ENCODE measurements around the gene CNTNAP2.
"Not testable (repeated sequence)": the region's sequence is repeated elsewhere in the genome, so short reads cannot be mapped to it uniquely, and the experiment has no call there.

Gene CNTNAP2

DNA sequence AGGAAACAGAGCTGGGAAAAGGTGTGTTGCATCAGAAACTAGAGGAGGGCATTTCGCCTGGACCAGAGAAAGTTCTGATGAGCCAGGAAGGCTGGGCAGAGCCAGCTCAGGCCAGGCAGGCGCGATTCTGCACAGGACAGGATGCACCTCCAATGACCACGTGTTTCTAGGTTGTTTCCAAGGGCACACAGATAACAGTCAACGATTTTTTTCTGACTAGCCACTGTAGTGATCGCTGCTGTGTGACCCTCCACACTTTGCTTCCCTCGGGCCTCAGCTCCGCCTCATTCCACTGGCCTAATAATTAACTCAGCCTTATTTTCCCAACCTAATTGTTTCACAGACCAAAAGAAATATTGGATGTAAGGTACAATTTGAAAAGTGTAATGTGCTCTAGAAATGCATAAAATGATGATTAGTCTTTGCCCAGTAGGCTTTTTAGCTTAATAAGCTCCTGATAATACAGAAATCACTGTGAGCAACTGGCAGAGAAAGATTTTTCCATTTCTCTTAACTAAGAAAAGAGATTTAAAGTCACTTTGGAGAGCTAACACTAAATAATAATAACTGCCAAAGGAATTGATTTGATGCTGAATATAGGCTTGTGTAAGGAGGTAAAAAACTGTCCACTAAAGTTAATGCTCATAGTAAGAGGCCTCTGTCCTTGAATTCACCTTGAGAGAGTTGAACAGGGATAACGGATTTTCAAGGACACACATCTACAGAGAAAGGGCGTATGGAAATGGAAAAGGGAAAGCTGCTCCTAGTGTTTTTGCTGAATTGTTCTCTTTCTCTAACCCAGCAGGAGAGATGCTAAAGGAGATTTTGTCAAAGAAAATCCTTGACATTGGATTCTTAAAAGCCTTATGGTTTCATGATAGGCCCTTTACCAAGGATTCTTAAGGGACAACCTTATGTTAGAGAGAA, 2183.0 kb downstream of the CNTNAP2 start:
- Histone ChIP-seq H3K4me2 (ENCODE audit: low read length) (no peak overlapping the region), H3K4ac (ENCODE audit: low read depth, low read length) (no peak overlapping the region), H3K23ac (ENCODE audit: low read length) (no peak overlapping the region), H3K18ac (ENCODE audit: low read length) (no peak overlapping the region), H3K79me1 (ENCODE audit: low read length) (no peaks in the 10 kb centered on the region), H3K56ac (ENCODE audit: low read length) (peak overlapping the region; percentile 44), H3K36me3 (ENCODE audit: control insufficient read depth, insufficient read depth, low read length) (no peaks in the 10 kb centered on the region), H3K4me1 (ENCODE audit: control insufficient read depth, low read depth, low read length) (peaks cover 3% of the 10 kb centered on the region), H2BK5ac (ENCODE audit: low read length) (no peak overlapping the region), H2AK5ac (ENCODE audit: low read length) (no peak overlapping the region), H4K8ac (ENCODE audit: low read depth, low read length) (no peak overlapping the region), H3K9ac (ENCODE audit: low read length) (no peak overlapping the region), H3K27ac (ENCODE audit: low read depth, low read length) (no peak overlapping the region), H3K4me3 (ENCODE audit: low read length) (no peak overlapping the region), H3K79me2 (ENCODE audit: control insufficient read depth, insufficient read depth, low read length) (no peaks in the 10 kb centered on the region), H3K27me3 (ENCODE audit: insufficient read depth, low read length, poor library complexity) (no peaks in the 10 kb centered on the region), H4K5ac (ENCODE audit: low read length) (no peak overlapping the region), H2BK120ac (ENCODE audit: low read depth, low read length) (no peak overlapping the region), H2BK15ac (replicated peaks; ENCODE audit: low read depth) (no peak overlapping the region)
- WGBS (ENCODE audit: extremely low coverage, insufficient coverage, low lambda C conversion rate) = no CpG with 5 or more reads among the region's 10 CpGs
- DNase-seq = no peak

GRCh38 chr7:148302436-148302835, 2185.8 kb downstream of the CNTNAP2 start:
- not testable (repeated sequence) for H3K4me1 ChIP-seq (ENCODE audit: control insufficient read depth, low read depth, low read length); H3K4me3 ChIP-seq (ENCODE audit: low read length); H4K5ac ChIP-seq (ENCODE audit: low read length); H3K18ac ChIP-seq (ENCODE audit: low read length); H3K9ac ChIP-seq (ENCODE audit: low read length); H2BK15ac ChIP-seq (replicated peaks; ENCODE audit: low read depth); H3K79me1 ChIP-seq (ENCODE audit: low read length); H4K8ac ChIP-seq (ENCODE audit: low read depth, low read length); H3K27me3 ChIP-seq (ENCODE audit: insufficient read depth, low read length, poor library complexity); H3K36me3 ChIP-seq (ENCODE audit: control insufficient read depth, insufficient read depth, low read length); H3K27ac ChIP-seq (ENCODE audit: low read depth, low read length); H3K79me2 ChIP-seq (ENCODE audit: control insufficient read depth, insufficient read depth, low read length); H3K4me2 ChIP-seq (ENCODE audit: low read length); H3K23ac ChIP-seq (ENCODE audit: low read length); H3K56ac ChIP-seq (ENCODE audit: low read length); H3K4ac ChIP-seq (ENCODE audit: low read depth, low read length); H2AK5ac ChIP-seq (ENCODE audit: low read length); H2BK5ac ChIP-seq (ENCODE audit: low read length); DNase-seq; H2BK120ac ChIP-seq (ENCODE audit: low read depth, low read length)
- no CpG with 5 or more reads among the region's 6 CpGs for WGBS (ENCODE audit: extremely low coverage, insufficient coverage, low lambda C conversion rate)

GRCh38 chr7:148303295-148304082, 2186.9 kb downstream of the CNTNAP2 start:
- Histone ChIP-seq H2BK15ac (replicated peaks; ENCODE audit: low read depth) (no peak overlapping the region), H4K8ac (ENCODE audit: low read depth, low read length) (no peak overlapping the region), H3K79me2 (ENCODE audit: control insufficient read depth, insufficient read depth, low read length) (no peaks in the 10 kb centered on the region), H3K4me3 (ENCODE audit: low read length) (no peak overlapping the region), H2BK5ac (ENCODE audit: low read length) (no peak overlapping the region), H3K4me2 (ENCODE audit: low read length) (no peak overlapping the region), H3K27me3 (ENCODE audit: insufficient read depth, low read length, poor library complexity) (no peaks in the 10 kb centered on the region), H3K4me1 (ENCODE audit: control insufficient read depth, low read depth, low read length) (peaks cover 5% of the 10 kb centered on the region), H3K27ac (ENCODE audit: low read depth, low read length) (no peak overlapping the region), H3K23ac (ENCODE audit: low read length) (no peak overlapping the region), H3K9ac (ENCODE audit: low read length) (no peak overlapping the region), H2AK5ac (ENCODE audit: low read length) (no peak overlapping the region), H4K5ac (ENCODE audit: low read length) (no peak overlapping the region), H3K4ac (ENCODE audit: low read depth, low read length) (no peak overlapping the region), H3K36me3 (ENCODE audit: control insufficient read depth, insufficient read depth, low read length) (no peaks in the 10 kb centered on the region), H2BK120ac (ENCODE audit: low read depth, low read length) (no peak overlapping the region), H3K18ac (ENCODE audit: low read length) (peak overlapping the region; percentile 65), H3K56ac (ENCODE audit: low read length) (no peak overlapping the region), H3K79me1 (ENCODE audit: low read length) (no peaks in the 10 kb centered on the region)
- no CpG with 5 or more reads among the region's 11 CpGs for WGBS (ENCODE audit: extremely low coverage, insufficient coverage, low lambda C conversion rate)
- peak; percentile 65 for DNase-seq

DNA sequence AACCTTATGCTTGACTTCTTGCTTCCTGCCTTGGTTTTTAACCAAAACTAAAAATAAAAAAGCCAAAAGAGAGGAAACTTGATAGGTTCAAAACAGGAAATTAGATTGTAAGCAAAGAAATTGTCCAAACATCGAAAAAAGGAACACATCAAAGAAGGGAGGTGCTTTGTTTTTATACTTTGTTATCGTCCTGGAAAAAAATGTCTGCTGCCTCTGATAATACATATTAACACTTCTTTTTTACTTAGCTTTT, 2187.4 kb downstream of the CNTNAP2 start:
- no peak overlapping the region for H4K5ac ChIP-seq (ENCODE audit: low read length)
- no CpG with 5 or more reads among the region's 2 CpGs for WGBS (ENCODE audit: extremely low coverage, insufficient coverage, low lambda C conversion rate)
- H3K56ac ChIP-seq (ENCODE audit: low read length) = no peak overlapping the region
- no peak overlapping the region for H3K27ac ChIP-seq (ENCODE audit: low read depth, low read length)
- no peak overlapping the region for H2BK15ac ChIP-seq (replicated peaks; ENCODE audit: low read depth)
- DNase-seq = no peak
- no peaks in the 10 kb centered on the region for H3K79me1 ChIP-seq (ENCODE audit: low read length)
- no peak overlapping the region for H3K4me2 ChIP-seq (ENCODE audit: low read length)
- H3K9ac ChIP-seq (ENCODE audit: low read length) = no peak overlapping the region
- H3K4ac ChIP-seq (ENCODE audit: low read depth, low read length) = no peak overlapping the region
- H2BK120ac ChIP-seq (ENCODE audit: low read depth, low read length) = no peak overlapping the region
- no peak overlapping the region for H3K4me3 ChIP-seq (ENCODE audit: low read length)
- H2AK5ac ChIP-seq (ENCODE audit: low read length) = no peak overlapping the region
- no peak overlapping the region for H2BK5ac ChIP-seq (ENCODE audit: low read length)
- no peaks in the 10 kb centered on the region for H3K79me2 ChIP-seq (ENCODE audit: control insufficient read depth, insufficient read depth, low read length)
- H3K23ac ChIP-seq (ENCODE audit: low read length) = no peak overlapping the region
- no peaks in the 10 kb centered on the region for H3K27me3 ChIP-seq (ENCODE audit: insufficient read depth, low read length, poor library complexity)
- no peaks in the 10 kb centered on the region for H3K36me3 ChIP-seq (ENCODE audit: control insufficient read depth, insufficient read depth, low read length)
- peaks cover 5% of the 10 kb centered on the region for H3K4me1 ChIP-seq (ENCODE audit: control insufficient read depth, low read depth, low read length)
- no peak overlapping the region for H3K18ac ChIP-seq (ENCODE audit: low read length)
- H4K8ac ChIP-seq (ENCODE audit: low read depth, low read length) = no peak overlapping the region

DNA sequence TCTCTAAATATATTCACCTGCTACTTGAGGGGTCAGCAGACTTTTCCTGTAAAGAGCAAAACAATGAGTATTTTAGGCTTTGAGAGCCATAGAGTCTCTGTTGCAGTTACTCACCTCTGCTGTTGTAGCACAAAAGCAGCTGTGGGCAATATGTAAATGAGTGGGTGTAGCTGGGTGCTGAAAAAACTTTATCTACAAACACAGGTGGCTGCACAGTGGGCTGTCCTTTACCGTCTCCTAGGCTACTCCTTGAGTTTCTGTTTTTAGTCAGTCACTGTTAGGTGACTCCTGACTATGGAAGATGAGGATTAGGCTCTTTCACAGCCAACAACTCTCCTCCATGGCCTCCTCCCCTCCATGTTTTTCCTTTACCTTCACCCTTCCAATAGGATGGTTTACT, 2187.9 kb downstream of the CNTNAP2 start:
- Histone ChIP-seq H4K8ac (ENCODE audit: low read depth, low read length) (no peak overlapping the region), H3K4me3 (ENCODE audit: low read length) (no peak overlapping the region), H3K79me1 (ENCODE audit: low read length) (no peaks in the 10 kb centered on the region), H2AK5ac (ENCODE audit: low read length) (no peak overlapping the region), H4K5ac (ENCODE audit: low read length) (peak overlapping the region; percentile 42), H3K56ac (ENCODE audit: low read length) (peak overlapping the region; percentile 53), H2BK5ac (ENCODE audit: low read length) (peak overlapping the region; percentile 51), H3K9ac (ENCODE audit: low read length) (no peak overlapping the region), H3K27ac (ENCODE audit: low read depth, low read length) (peak overlapping the region; percentile 50), H3K4me1 (ENCODE audit: control insufficient read depth, low read depth, low read length) (peaks cover 3% of the 10 kb centered on the region), H3K79me2 (ENCODE audit: control insufficient read depth, insufficient read depth, low read length) (no peaks in the 10 kb centered on the region), H3K36me3 (ENCODE audit: control insufficient read depth, insufficient read depth, low read length) (no peaks in the 10 kb centered on the region), H3K4me2 (ENCODE audit: low read length) (no peak overlapping the region), H2BK15ac (replicated peaks; ENCODE audit: low read depth) (no peak overlapping the region), H3K27me3 (ENCODE audit: insufficient read depth, low read length, poor library complexity) (no peaks in the 10 kb centered on the region), H3K4ac (ENCODE audit: low read depth, low read length) (no peak overlapping the region), H3K23ac (ENCODE audit: low read length) (no peak overlapping the region), H3K18ac (ENCODE audit: low read length) (no peak overlapping the region), H2BK120ac (ENCODE audit: low read depth, low read length) (no peak overlapping the region)
- WGBS (ENCODE audit: extremely low coverage, insufficient coverage, low lambda C conversion rate) = no CpG with 5 or more reads among the region's 1 CpG
- DNase-seq = peak; percentile 63
